Thoracic aorta (tissue), 2 donors: Measurements from ENCODE around the gene ARMH1. TPM values are rescaled to one million over a fixed set of nuclear protein-coding genes. Genes with fewer than 3 reads are reported as not detected.
"Not testable (repeated sequence)": the region's sequence is repeated elsewhere in the genome, so short reads cannot be mapped to it uniquely, and the experiment has no call there.

Experiments used
- ATAC-seq: fragments of 150-250 bp; one replicate; pipeline ENCODE4 v1.8.0; 2017; ENCODE audit warnings: low read depth; ENCODE audit not compliant: insufficient number of reproducible peaks, low FRiP score
- DNase-seq: peaks from one replicate; pipeline ENCODE4 v3.0.0-alpha.2; 2020; ENCODE audit warnings: low spot score
- H3K27ac ChIP-seq, 2 donors: fragments of 200-600 bp; sonication (generic); 1 replicate in 1 of 2; 2 replicates in 1 of 2; pipeline ENCODE4 v1.5.1; 2016; ENCODE audit warnings: mild to moderate bottlenecking in 2 of 2, moderate library complexity in 2 of 2
- H3K27me3 ChIP-seq: fragments of 200-600 bp; sonication (generic); replicated peaks from 2 replicates; pipeline ENCODE4 v1.6.0; 2016; ENCODE audit warnings: mild to moderate bottlenecking; ENCODE audit not compliant: insufficient read depth
- H3K36me3 ChIP-seq: fragments of 200-600 bp; sonication (generic); one replicate; pipeline ENCODE4 v1.5.1; 2016
- H3K4me1 ChIP-seq, 2 donors: fragments of 200-600 bp; sonication (generic); 1 replicate in 1 of 2; 2 replicates in 1 of 2; pipeline versions ENCODE4 v1.5.1 to v1.6.0; 2016; ENCODE audit warnings: low read depth in 2 of 2, mild to moderate bottlenecking in 1 of 2; ENCODE audit not compliant: control insufficient read depth in 1 of 2
- H3K4me3 ChIP-seq: fragments of 200-600 bp; sonication (generic); 2 replicates; pipeline ENCODE4 v1.5.1; 2016; ENCODE audit warnings: mild to moderate bottlenecking
- H3K9me3 ChIP-seq: fragments of 200-600 bp; sonication (generic); 2 replicates; pipeline ENCODE4 v1.5.1; 2016
- CTCF ChIP-seq: fragments of 200-600 bp; sonication (generic); IDR thresholded peaks from one replicate; pipeline ENCODE4 v1.5.1; 2019; ENCODE audit warnings: antibody characterized with exemption
- total RNA-seq, 2 donors: library from RNA; depleted of rRNA; stranded (reverse); fragments of >200 nt; gene quantifications; one replicate each; pipeline versions ENCODE4 v1.1.0 to v1.2.3, GENCODE V29; 2016

Gene ARMH1
- total RNA-seq, 2 donors from 2014 or later, result 0.81 to 5.8 TPM

GRCh38 chr1:44698138-44698537 is 23.6 kb downstream of the ARMH1 start:
- Histone ChIP-seq H3K27ac (no peak overlapping the region), H3K4me1 (no peaks in the 10 kb centered on the region), H3K9me3 (no peaks in the 10 kb centered on the region), H3K36me3 (no peaks in the 10 kb centered on the region), H3K4me3 (no peak overlapping the region), H3K27me3 (no peaks in the 10 kb centered on the region)
- TF ChIP-seq CTCF, result no peak
- ATAC-seq (no peak), DNase-seq (no peak)

- not testable (repeated sequence) for ATAC-seq, H3K36me3 ChIP-seq, H3K27ac ChIP-seq, H3K9me3 ChIP-seq, DNase-seq, H3K4me1 ChIP-seq, H3K27me3 ChIP-seq, H3K4me3 ChIP-seq
These were observed 24.9 kb downstream of the ARMH1 start for GRCh38 chr1:44699375-44699774.

- Histone ChIP-seq H3K27ac (no peak overlapping the region), H3K36me3 (no peaks in the 10 kb centered on the region), H3K9me3 (no peaks in the 10 kb centered on the region), H3K27me3 (no peaks in the 10 kb centered on the region), H3K4me1 (no peaks in the 10 kb centered on the region), H3K4me3 (no peak overlapping the region)
- TF ChIP-seq CTCF, result no peak
- ATAC-seq (no peak), DNase-seq (no peak)
These were observed 26.1 kb downstream of the ARMH1 start for GRCh38 chr1:44700573-44700972.

GRCh38 chr1:44701141-44701573 is 26.6 kb downstream of the ARMH1 start:
- H3K9me3 ChIP-seq, result no peaks in the 10 kb centered on the region
- H3K27ac ChIP-seq, result no peak overlapping the region
- DNase-seq (no peak), ATAC-seq (no peak)
- no peaks in the 10 kb centered on the region for H3K27me3 ChIP-seq
- no peaks in the 10 kb centered on the region for H3K4me1 ChIP-seq
- H3K4me3 ChIP-seq, result no peak overlapping the region
- H3K36me3 ChIP-seq, result no peaks in the 10 kb centered on the region
- no peak for TF ChIP-seq CTCF

GRCh38 chr1:44705470-44705869 is 31.0 kb downstream of the ARMH1 start:
- Histone ChIP-seq H3K4me1 (peaks cover 0 to 12% of the 10 kb centered on the region in 2 donors), H3K27me3 (no peaks in the 10 kb centered on the region), H3K27ac (no peak overlapping the region), H3K9me3 (no peaks in the 10 kb centered on the region), H3K4me3 (no peak overlapping the region), H3K36me3 (no peaks in the 10 kb centered on the region)
- no peak for ATAC-seq
- DNase-seq, result no peak
- TF ChIP-seq CTCF, result no peak

- H3K36me3 ChIP-seq, result no peaks in the 10 kb centered on the region
- no peak overlapping the region for H3K4me3 ChIP-seq
- no peak for TF ChIP-seq CTCF
- DNase-seq (no peak), ATAC-seq (no peak)
- no peaks in the 10 kb centered on the region for H3K27me3 ChIP-seq
- no peaks in the 10 kb centered on the region for H3K9me3 ChIP-seq
- no peak overlapping the region for H3K27ac ChIP-seq
- H3K4me1 ChIP-seq, result peaks cover 0 to 12% of the 10 kb centered on the region in 2 donors
These were observed 31.4 kb downstream of the ARMH1 start for GRCh38 chr1:44705938-44706337.
